K562 (cell line): Measurements from ENCODE around the gene ADM5. TPM values are rescaled to one million over a fixed set of nuclear protein-coding genes. Genes with fewer than 3 reads are reported as not detected.

Experiments
- ATF6 ChIP-seq: sonication (generic); formaldehyde crosslinking; IDR thresholded peaks from 2 replicates; pipeline ENCODE4 v1.4.0; 2020; ENCODE audit warnings: mild to moderate bottlenecking, missing genetic modification reagents
- CLOCK ChIP-seq: fragments of 250-450 bp; sonication (Bioruptor Pico); IDR thresholded peaks from 2 replicates; pipeline ENCODE4 v1.4.0; 2020; ENCODE audit warnings: mild to moderate bottlenecking, moderate library complexity, borderline replicate concordance
- GABPB2 ChIP-seq: fragments of 250-450 bp; sonication (Bioruptor Pico); conservative IDR thresholded peaks from 2 replicates; pipeline ENCODE4 v1.5.1; 2021; ENCODE audit warnings: mild to moderate bottlenecking
- NEUROD1 ChIP-seq: fragments of 150-350 bp; IDR thresholded peaks from 2 replicates; pipeline ENCODE4 v1.6.1; 2014; ENCODE audit warnings: borderline replicate concordance, low read length, low read depth; ENCODE audit not compliant: partially characterized antibody
- PHF20 ChIP-seq: fragments of 450-650 bp; IDR thresholded peaks from 2 replicates; pipeline ENCODE4 v1.6.1; 2018; ENCODE audit not compliant: partially characterized antibody
- RHOXF2B ChIP-seq: fragments of 250-450 bp; sonication (Bioruptor Pico); conservative IDR thresholded peaks from 2 replicates; pipeline ENCODE4 v1.5.1; 2021
- RNF2 ChIP-seq: sonication (generic); IDR thresholded peaks from 2 replicates; pipeline ENCODE4 v1.6.1; 2016
- STAG1 ChIP-seq: sonication (generic); formaldehyde crosslinking; IDR thresholded peaks from 2 replicates; pipeline ENCODE4 v1.5.0; 2020; ENCODE audit warnings: missing genetic modification reagents, borderline replicate concordance
- STAT6 ChIP-seq: sonication (generic); formaldehyde crosslinking; IDR thresholded peaks from 2 replicates; pipeline ENCODE4 v1.8.1; 2023; ENCODE audit warnings: mild to moderate bottlenecking, missing genetic modification reagents
- TFAM ChIP-seq: fragments of 250-450 bp; sonication (Bioruptor Pico); conservative IDR thresholded peaks from 2 replicates; pipeline ENCODE4 v1.5.0; 2021; ENCODE audit warnings: mild to moderate bottlenecking, moderate library complexity
- TSC22D4 ChIP-seq: fragments of 450-650 bp; IDR thresholded peaks from 2 replicates; pipeline ENCODE4 v1.6.1; 2016; ENCODE audit warnings: missing genetic modification characterization, missing biosample characterization, control low read depth
- ZBTB5 ChIP-seq: fragments of 450-650 bp; IDR thresholded peaks from 2 replicates; pipeline ENCODE4 v1.6.1; 2017; ENCODE audit warnings: antibody characterized with exemption
- ZNF518B ChIP-seq: fragments of 250-450 bp; sonication (Bioruptor Pico); IDR thresholded peaks from 2 replicates; pipeline ENCODE4 v1.5.0; 2021; ENCODE audit warnings: mild to moderate bottlenecking, moderate library complexity
- ZNF780A ChIP-seq: fragments of 250-450 bp; sonication (Bioruptor Pico); IDR thresholded peaks from 2 replicates; pipeline ENCODE4 v1.5.0; 2021; ENCODE audit warnings: mild to moderate bottlenecking
- polyA plus RNA-seq, 8 experiments: library from polyadenylated mRNA; depleted of rRNA in 4 of 8; stranded (reverse) in 5 of 8; unstranded in 3 of 8; fragments of >200 nt; fragmentation: Nextera tagmentation in 2 of 8; fragmentation: Illumina TruSeq in 1 of 8; extraction: Ambion mirVana in 2 of 8; extraction: Trizol in 1 of 8; gene quantifications; 2 replicates each; pipeline versions ENCODE4 v1.2.1 to v1.2.3, GENCODE V29; 2011 to 2014; ENCODE audit warnings: inconsistent platforms in 1 of 8, missing spikeins in 1 of 8
- total RNA-seq, 7 experiments: library from RNA; depleted of rRNA in 6 of 7; stranded (reverse); fragments of >200 nt in 6 of 7; fragmentation: Illumina TruSeq in 2 of 7; extraction: Trizol in 2 of 7; gene quantifications; 2 replicates each; pipeline versions ENCODE4 v1.2.1 to v1.2.3, GENCODE V29; 2011 to 2021; ENCODE audit warnings: low replicate concordance in 1 of 7

ADM5 gene
- total and polyA plus RNA-seq, 9 of the 15 experiments (the other 6 are each of a cell fraction or from before 2014, with no cell fraction given): 0.13 to 8.4 (median 2.0) TPM; not detected in 1

GRCh38 chr19:49640113-49640898 is 49.1 kb upstream of the ADM5 start, which contains the start of gene RRAS (continued):
- TF ChIP-seq ZNF518B (CRISPR knock-in tag) (no peak), STAG1 (CRISPR knock-in tag) (no peak), ZNF780A (CRISPR knock-in tag) (no peak), ATF6 (CRISPR knock-in tag) (no peak), RNF2 (peak; percentile 80), GABPB2 (CRISPR knock-in tag) (no peak), PHF20 (no peak), STAT6 (CRISPR knock-in tag) (no peak; the same call in 1 of the 2 replicates), CLOCK (CRISPR knock-in tag) (no peak), ZBTB5 (no peak), RHOXF2B (no peak), TSC22D4 (tag) (no peak), TFAM (CRISPR knock-in tag) (no peak), NEUROD1 (peak; percentile 81)
